Measurements from ENCODE around the gene MAN1C1. TPM values are rescaled to one million over a fixed set of nuclear protein-coding genes. Genes with fewer than 3 reads are reported as not detected.

MAN1C1 gene
- polyA plus RNA-seq, 1 donor from 2014 or later, result 1.3 TPM

DNA sequence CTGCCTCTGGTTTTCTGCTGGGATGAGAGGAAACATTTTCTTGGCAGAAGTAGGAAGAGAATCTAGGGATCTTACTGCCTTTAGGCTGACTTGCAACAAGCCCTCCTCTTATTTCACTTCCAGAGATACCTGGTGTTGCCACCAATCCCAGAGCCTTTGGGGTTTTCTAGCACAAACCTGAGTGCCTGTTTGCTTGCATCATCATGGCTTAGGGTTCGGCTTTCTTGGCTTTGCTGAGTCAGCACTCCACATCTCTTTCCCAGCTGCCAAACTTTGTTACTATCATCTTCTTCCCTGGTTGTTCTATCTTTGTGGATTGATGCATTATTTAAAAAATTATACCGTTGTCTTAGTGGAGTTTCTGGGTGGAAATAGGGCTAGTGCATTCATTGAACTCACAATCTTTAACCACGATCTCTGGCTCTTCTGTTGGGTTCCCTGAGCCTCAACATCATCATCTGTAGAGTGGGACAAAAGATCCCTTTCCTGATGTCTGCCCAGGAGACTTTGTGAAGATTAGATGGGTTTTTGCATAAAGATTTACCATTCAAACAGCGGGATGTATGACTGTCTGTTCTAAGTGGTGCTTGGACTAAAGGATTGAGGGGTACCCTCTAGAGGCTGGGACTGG is 106.8 kb downstream of the MAN1C1 start:
- Histone ChIP-seq H3K9me3 (ENCODE audit: low read length) (no peaks in the 10 kb centered on the region), H3K36me3 (ENCODE audit: insufficient read depth, low read length) (no peaks in the 10 kb centered on the region), H3K79me2 (replicated peaks; ENCODE audit: insufficient read depth, low read length) (no peaks in the 10 kb centered on the region), H3K4me3 (ENCODE audit: low read length) (no peak overlapping the region), H3K27me3 (ENCODE audit: insufficient read depth, low read depth, low read length) (no peaks in the 10 kb centered on the region), H3K4me2 (ENCODE audit: low read length) (no peak overlapping the region), H3K27ac (ENCODE audit: low read length) (no peak overlapping the region), H3K9me2 (ENCODE audit: insufficient read depth, low read length) (no peaks in the 10 kb centered on the region), H3F3A (ENCODE audit: insufficient read depth, low read length, poor library complexity, severe bottlenecking) (no peaks in the 10 kb centered on the region), H3K9ac (ENCODE audit: low read length) (no peak overlapping the region), H2AFZ (ENCODE audit: low read depth, low read length) (no peak overlapping the region), H4K20me1 (ENCODE audit: insufficient read depth) (no peaks in the 10 kb centered on the region)
- TF ChIP-seq, protein P1, sequence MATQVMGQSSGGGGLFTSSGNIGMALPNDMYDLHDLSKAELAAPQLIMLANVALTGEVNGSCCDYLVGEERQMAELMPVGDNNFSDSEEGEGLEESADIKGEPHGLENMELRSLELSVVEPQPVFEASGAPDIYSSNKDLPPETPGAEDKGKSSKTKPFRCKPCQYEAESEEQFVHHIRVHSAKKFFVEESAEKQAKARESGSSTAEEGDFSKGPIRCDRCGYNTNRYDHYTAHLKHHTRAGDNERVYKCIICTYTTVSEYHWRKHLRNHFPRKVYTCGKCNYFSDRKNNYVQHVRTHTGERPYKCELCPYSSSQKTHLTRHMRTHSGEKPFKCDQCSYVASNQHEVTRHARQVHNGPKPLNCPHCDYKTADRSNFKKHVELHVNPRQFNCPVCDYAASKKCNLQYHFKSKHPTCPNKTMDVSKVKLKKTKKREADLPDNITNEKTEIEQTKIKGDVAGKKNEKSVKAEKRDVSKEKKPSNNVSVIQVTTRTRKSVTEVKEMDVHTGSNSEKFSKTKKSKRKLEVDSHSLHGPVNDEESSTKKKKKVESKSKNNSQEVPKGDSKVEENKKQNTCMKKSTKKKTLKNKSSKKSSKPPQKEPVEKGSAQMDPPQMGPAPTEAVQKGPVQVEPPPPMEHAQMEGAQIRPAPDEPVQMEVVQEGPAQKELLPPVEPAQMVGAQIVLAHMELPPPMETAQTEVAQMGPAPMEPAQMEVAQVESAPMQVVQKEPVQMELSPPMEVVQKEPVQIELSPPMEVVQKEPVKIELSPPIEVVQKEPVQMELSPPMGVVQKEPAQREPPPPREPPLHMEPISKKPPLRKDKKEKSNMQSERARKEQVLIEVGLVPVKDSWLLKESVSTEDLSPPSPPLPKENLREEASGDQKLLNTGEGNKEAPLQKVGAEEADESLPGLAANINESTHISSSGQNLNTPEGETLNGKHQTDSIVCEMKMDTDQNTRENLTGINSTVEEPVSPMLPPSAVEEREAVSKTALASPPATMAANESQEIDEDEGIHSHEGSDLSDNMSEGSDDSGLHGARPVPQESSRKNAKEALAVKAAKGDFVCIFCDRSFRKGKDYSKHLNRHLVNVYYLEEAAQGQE (IDR thresholded peaks at IDR 0.05; ENCODE audit: borderline replicate concordance), result no peak

GRCh38 chr1:25724201-25724600 is 107.6 kb downstream of the MAN1C1 start:
- no peak overlapping the region for H3K4me3 ChIP-seq (ENCODE audit: low read length)
- no peak overlapping the region for H2AFZ ChIP-seq (ENCODE audit: low read depth, low read length)
- no peaks in the 10 kb centered on the region for H3K27me3 ChIP-seq (ENCODE audit: insufficient read depth, low read depth, low read length)
- no peaks in the 10 kb centered on the region for H3K9me2 ChIP-seq (ENCODE audit: insufficient read depth, low read length)
- H3K4me2 ChIP-seq (ENCODE audit: low read length), result no peak overlapping the region
- TF ChIP-seq, protein P2, sequence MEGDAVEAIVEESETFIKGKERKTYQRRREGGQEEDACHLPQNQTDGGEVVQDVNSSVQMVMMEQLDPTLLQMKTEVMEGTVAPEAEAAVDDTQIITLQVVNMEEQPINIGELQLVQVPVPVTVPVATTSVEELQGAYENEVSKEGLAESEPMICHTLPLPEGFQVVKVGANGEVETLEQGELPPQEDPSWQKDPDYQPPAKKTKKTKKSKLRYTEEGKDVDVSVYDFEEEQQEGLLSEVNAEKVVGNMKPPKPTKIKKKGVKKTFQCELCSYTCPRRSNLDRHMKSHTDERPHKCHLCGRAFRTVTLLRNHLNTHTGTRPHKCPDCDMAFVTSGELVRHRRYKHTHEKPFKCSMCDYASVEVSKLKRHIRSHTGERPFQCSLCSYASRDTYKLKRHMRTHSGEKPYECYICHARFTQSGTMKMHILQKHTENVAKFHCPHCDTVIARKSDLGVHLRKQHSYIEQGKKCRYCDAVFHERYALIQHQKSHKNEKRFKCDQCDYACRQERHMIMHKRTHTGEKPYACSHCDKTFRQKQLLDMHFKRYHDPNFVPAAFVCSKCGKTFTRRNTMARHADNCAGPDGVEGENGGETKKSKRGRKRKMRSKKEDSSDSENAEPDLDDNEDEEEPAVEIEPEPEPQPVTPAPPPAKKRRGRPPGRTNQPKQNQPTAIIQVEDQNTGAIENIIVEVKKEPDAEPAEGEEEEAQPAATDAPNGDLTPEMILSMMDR (IDR thresholded peaks at IDR 0.05; ENCODE audit: poor library complexity, severe bottlenecking), result no peak
- no peak for TF ChIP-seq RAD21 (conservative IDR thresholded peaks at IDR 0.05)
- TF ChIP-seq EP300 (conservative IDR thresholded peaks at IDR 0.05; ENCODE audit: poor library complexity, severe bottlenecking), result no peak
- no peaks in the 10 kb centered on the region for H3F3A ChIP-seq (ENCODE audit: insufficient read depth, low read length, poor library complexity, severe bottlenecking)
- no peaks in the 10 kb centered on the region for H3K79me2 ChIP-seq (replicated peaks; ENCODE audit: insufficient read depth, low read length)
- H3K27ac ChIP-seq (ENCODE audit: low read length), result no peak overlapping the region
- H4K20me1 ChIP-seq (ENCODE audit: insufficient read depth), result no peaks in the 10 kb centered on the region
- no peak overlapping the region for H3K9ac ChIP-seq (ENCODE audit: low read length)
- no peaks in the 10 kb centered on the region for H3K9me3 ChIP-seq (ENCODE audit: low read length)
- no peaks in the 10 kb centered on the region for H3K36me3 ChIP-seq (ENCODE audit: insufficient read depth, low read length)

DNA sequence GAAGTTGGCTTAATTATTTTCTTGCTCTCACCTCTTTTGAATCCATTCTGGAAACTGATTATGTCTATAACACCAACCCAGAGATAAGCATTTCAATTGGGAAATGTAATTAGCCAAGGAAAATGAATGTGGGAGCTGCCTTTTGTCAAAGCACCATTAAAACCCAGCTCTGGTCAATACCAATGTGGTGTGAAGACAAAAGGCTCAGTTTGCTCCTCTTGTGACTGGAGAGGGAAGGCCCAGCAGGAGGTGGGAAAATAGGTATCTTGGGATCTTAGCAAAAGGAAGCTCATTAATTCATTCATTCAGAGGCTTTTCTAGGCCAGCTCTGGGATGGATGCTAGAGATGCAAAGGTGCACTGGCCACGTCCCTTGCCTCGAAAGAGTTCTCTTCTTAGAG is 108.4 kb downstream of the MAN1C1 start:
- Histone ChIP-seq H3K4me3 (ENCODE audit: low read length) (no peak overlapping the region), H3K36me3 (ENCODE audit: insufficient read depth, low read length) (no peaks in the 10 kb centered on the region), H3K9me2 (ENCODE audit: insufficient read depth, low read length) (no peaks in the 10 kb centered on the region), H3K27ac (ENCODE audit: low read length) (no peak overlapping the region), H3K9ac (ENCODE audit: low read length) (no peak overlapping the region), H4K20me1 (ENCODE audit: insufficient read depth) (no peaks in the 10 kb centered on the region), H2AFZ (ENCODE audit: low read depth, low read length) (no peak overlapping the region), H3K27me3 (ENCODE audit: insufficient read depth, low read depth, low read length) (no peaks in the 10 kb centered on the region), H3K9me3 (ENCODE audit: low read length) (no peaks in the 10 kb centered on the region), H3K79me2 (replicated peaks; ENCODE audit: insufficient read depth, low read length) (no peaks in the 10 kb centered on the region), H3F3A (ENCODE audit: insufficient read depth, low read length, poor library complexity, severe bottlenecking) (no peaks in the 10 kb centered on the region), H3K4me2 (ENCODE audit: low read length) (no peak overlapping the region)
- no peak for TF ChIP-seq POLR2AphosphoS5 (IDR thresholded peaks at IDR 0.05)
- TF ChIP-seq EP300 (conservative IDR thresholded peaks at IDR 0.05; ENCODE audit: poor library complexity, severe bottlenecking), result no peak
- TF ChIP-seq SMC3 (conservative IDR thresholded peaks at IDR 0.05; ENCODE audit: poor library complexity), result no peak
- no peak for TF ChIP-seq EZH2 (IDR thresholded peaks at IDR 0.05; ENCODE audit: borderline replicate concordance, insufficient read depth, low read length, poor library complexity, severe bottlenecking)
- TF ChIP-seq TAF1 (IDR thresholded peaks at IDR 0.05; ENCODE audit: low read depth), result no peak
- no peak for TF ChIP-seq MXI1 (conservative IDR thresholded peaks at IDR 0.05; ENCODE audit: poor library complexity, severe bottlenecking)
- TF ChIP-seq RAD21 (conservative IDR thresholded peaks at IDR 0.05), result no peak
- TF ChIP-seq, protein P1 (IDR thresholded peaks at IDR 0.05; ENCODE audit: borderline replicate concordance), result no peak
- TF ChIP-seq, protein P2 (IDR thresholded peaks at IDR 0.05; ENCODE audit: poor library complexity, severe bottlenecking), result no peak
